H1 (cell line): Measurements from ENCODE around the gene DDAH2. TPM values are rescaled to one million over a fixed set of nuclear protein-coding genes. Genes with fewer than 3 reads are reported as not detected.

Experiments
- BCL11A ChIP-seq, 2 experiments: IDR thresholded peaks; one replicate each; pipeline ENCODE4 v1.6.1; 2011; ENCODE audit warnings: low read depth in 2 of 2, low read length in 2 of 2, mild to moderate bottlenecking in 2 of 2
- CREB1 ChIP-seq: IDR thresholded peaks from 2 replicates; pipeline ENCODE4 v1.6.1; 2012; ENCODE audit warnings: inconsistent platforms
- JUN ChIP-seq: IDR thresholded peaks from 2 replicates; pipeline ENCODE4 v1.6.1; 2011; ENCODE audit warnings: low read depth, mild to moderate bottlenecking, improper control_type of control experiment, low read length
- KDM4A ChIP-seq: IDR thresholded peaks from one replicate; pipeline ENCODE4 v1.7.1; 2012; ENCODE audit warnings: low read depth, mild to moderate bottlenecking, moderate library complexity, low read length, inconsistent platforms; ENCODE audit not compliant: severe bottlenecking
- POLR2AphosphoS5 ChIP-seq: IDR thresholded peaks from 2 replicates; pipeline ENCODE4 v1.6.1; 2011; ENCODE audit warnings: low read depth, low read length
- TBP ChIP-seq: IDR thresholded peaks from 2 replicates; pipeline ENCODE4 v1.6.1; 2011; ENCODE audit warnings: low read depth, low read length, improper control_type of control experiment
- TEAD4 ChIP-seq: IDR thresholded peaks from 2 replicates; pipeline ENCODE4 v1.6.1; 2012; ENCODE audit warnings: low read depth, low read length, inconsistent platforms, mixed read lengths
- polyA plus RNA-seq, 7 experiments: library from polyadenylated mRNA; depleted of rRNA in 3 of 7; stranded (reverse) in 5 of 7; unstranded in 2 of 7; fragments of >200 nt in 5 of 7; fragments of 200-250 nt in 2 of 7; gene quantifications; 1 replicate in 5 of 7; 2 replicates in 1 of 7; 4 replicates in 1 of 7; pipeline versions ENCODE4 v1.2.1 to v1.2.3, GENCODE V29; 2011 to 2013; ENCODE audit warnings: missing spikeins in 2 of 7, mixed read lengths in 2 of 7
- total RNA-seq: library from RNA; stranded (reverse); fragmentation: NEBNext Ultra II Directional; extraction: Animal tissue kit (Norgen Biotek cat#: 25700); gene quantifications from 2 replicates; pipeline ENCODE4 v1.2.1, GENCODE V29; 2021
- TF ChIP-seq, protein P1 (sequence below), 3 experiments: IDR thresholded peaks; 1 replicate in 2 of 3; 2 replicates in 1 of 3; pipeline versions ENCODE4 v1.5.1 to v1.6.1; 2011; ENCODE audit warnings: low read length in 3 of 3, mild to moderate bottlenecking in 3 of 3, inconsistent platforms in 2 of 3, low read depth in 1 of 3, moderate library complexity in 1 of 3; ENCODE audit not compliant: insufficient read depth in 1 of 3; ENCODE audit errors: control extremely low read depth in 1 of 3

The DDAH2 gene
- total and polyA plus RNA-seq, 2 of the 8 experiments (the other 6 are each of a cell fraction or from before 2014, with no cell fraction given), result 53.3 to 73.5 TPM

DNA sequence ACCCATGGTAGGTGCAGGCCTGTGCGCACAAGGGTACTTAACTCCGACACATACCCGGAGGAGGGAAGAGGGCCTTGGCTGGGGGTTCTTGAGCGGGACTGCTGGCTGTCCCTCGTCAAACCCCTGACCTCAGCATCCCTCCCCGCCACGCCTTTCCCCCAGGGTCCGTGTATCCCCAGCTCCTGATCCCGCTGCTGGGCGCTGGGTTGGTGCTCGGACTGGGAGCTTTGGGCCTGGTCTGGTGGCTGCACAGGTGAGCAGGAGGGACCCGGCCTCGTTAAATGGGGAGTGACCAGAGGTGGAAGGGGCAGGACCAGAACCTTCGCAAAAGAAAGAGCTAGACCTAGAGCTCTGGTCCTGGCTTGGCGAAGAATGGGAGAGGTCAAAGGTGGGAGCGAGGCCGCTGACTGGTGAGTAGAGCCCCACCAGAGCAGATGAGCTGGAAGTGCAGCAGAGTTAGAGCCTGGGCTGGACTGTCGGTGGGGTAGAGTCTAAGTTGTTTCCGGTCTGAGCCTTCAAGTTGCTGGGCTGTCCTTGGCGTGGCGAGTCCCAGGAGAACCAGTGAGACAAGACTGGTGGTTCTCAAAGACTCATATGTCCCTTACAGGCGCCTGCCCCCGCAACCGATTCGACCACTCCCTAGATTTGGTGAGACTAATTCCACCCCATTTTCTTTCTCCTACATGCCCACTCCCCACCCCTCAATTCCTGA is 5.0 kb downstream of the DDAH2 start (continued):
- TF ChIP-seq, protein P1, sequence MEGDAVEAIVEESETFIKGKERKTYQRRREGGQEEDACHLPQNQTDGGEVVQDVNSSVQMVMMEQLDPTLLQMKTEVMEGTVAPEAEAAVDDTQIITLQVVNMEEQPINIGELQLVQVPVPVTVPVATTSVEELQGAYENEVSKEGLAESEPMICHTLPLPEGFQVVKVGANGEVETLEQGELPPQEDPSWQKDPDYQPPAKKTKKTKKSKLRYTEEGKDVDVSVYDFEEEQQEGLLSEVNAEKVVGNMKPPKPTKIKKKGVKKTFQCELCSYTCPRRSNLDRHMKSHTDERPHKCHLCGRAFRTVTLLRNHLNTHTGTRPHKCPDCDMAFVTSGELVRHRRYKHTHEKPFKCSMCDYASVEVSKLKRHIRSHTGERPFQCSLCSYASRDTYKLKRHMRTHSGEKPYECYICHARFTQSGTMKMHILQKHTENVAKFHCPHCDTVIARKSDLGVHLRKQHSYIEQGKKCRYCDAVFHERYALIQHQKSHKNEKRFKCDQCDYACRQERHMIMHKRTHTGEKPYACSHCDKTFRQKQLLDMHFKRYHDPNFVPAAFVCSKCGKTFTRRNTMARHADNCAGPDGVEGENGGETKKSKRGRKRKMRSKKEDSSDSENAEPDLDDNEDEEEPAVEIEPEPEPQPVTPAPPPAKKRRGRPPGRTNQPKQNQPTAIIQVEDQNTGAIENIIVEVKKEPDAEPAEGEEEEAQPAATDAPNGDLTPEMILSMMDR (IDR thresholded peaks at IDR 0.05; ENCODE audit: control extremely low read depth in 1 of 3, insufficient read depth in 1 of 3, low read depth in 1 of 3, low read length in 3 of 3), result no peak
- TF ChIP-seq POLR2AphosphoS5, result no peak
- TF ChIP-seq CREB1, result no peak
- TF ChIP-seq BCL11A (IDR thresholded peaks at IDR 0.05; ENCODE audit: low read depth in 2 of 2, low read length in 2 of 2), result no peak
- TF ChIP-seq TBP, result no peak
- no peak for TF ChIP-seq KDM4A
- TF ChIP-seq JUN, result no peak
- TF ChIP-seq TEAD4, result no peak
- TF ChIP-seq, all 59 proteins: peak for 0
